Panc1 (cell line): ENCODE data around the gene CCDC8. TPM values are rescaled to one million over a fixed set of nuclear protein-coding genes. Genes with fewer than 3 reads are reported as not detected.

ENCODE experiments used
- ATAC-seq: fragments of 200-7000 bp; cut with Tn5 transposase; 2 replicates; pipeline ENCODE4 v1.9.1; 2020; ENCODE audit warnings: mild to moderate bottlenecking, moderate library complexity
- BruUV-seq: library from RNA; stranded (reverse); fragments of 400-500 nt; replicated peaks from 2 replicates; lab custom pipeline; 2021; lab: Mats Ljungman, UMichigan
- CTCF ChIA-PET: fragments of 300-600 bp; sonication (Branson Sonifier 250); formaldehyde crosslinking; loops from one replicate; lab custom pipeline; 2022; ENCODE audit warnings: antibody characterized with exemption; lab: Charles Lee
- POLR2A ChIA-PET: fragments of 300-600 bp; sonication (Branson Sonifier 250); formaldehyde crosslinking; loops from one replicate; lab custom pipeline; 2022; ENCODE audit warnings: antibody characterized with exemption; lab: Charles Lee
- DNase-seq: peaks from one replicate; pipeline ENCODE4 v3.0.0-alpha.2; 2010; ENCODE audit warnings: low read depth, low spot score
- H3K27ac ChIP-seq: 2 replicates; pipeline ENCODE4 v1.5.1; 2011; ENCODE audit warnings: mild to moderate bottlenecking, low read length, inconsistent platforms
- H3K27me3 ChIP-seq: fragments of 200-500 bp; sonication (Bioruptor generic); 2 replicates; pipeline ENCODE4 v1.6.0; 2014; ENCODE audit warnings: low read length, inconsistent platforms; ENCODE audit not compliant: control insufficient read depth, insufficient read depth
- H3K36me3 ChIP-seq: fragments of 200-500 bp; sonication (Bioruptor generic); 2 replicates; pipeline ENCODE4 v1.5.1; 2014; ENCODE audit warnings: inconsistent platforms, mild to moderate bottlenecking, low read length, moderate library complexity; ENCODE audit not compliant: control insufficient read depth, insufficient read depth
- H3K4me1 ChIP-seq: 2 replicates; pipeline ENCODE4 v1.5.1; 2011; ENCODE audit warnings: inconsistent platforms, mild to moderate bottlenecking, low read length, moderate library complexity; ENCODE audit not compliant: control insufficient read depth, insufficient read depth
- H3K4me3 ChIP-seq, 2 experiments: 2 replicates each; pipeline ENCODE4 v1.5.1; 2011 to 2012; ENCODE audit warnings: low read depth in 2 of 2, low read length in 2 of 2, mild to moderate bottlenecking in 2 of 2, inconsistent platforms in 1 of 2, moderate library complexity in 1 of 2
- H3K9me3 ChIP-seq: fragments of 200-500 bp; sonication (Bioruptor generic); 2 replicates; pipeline ENCODE4 v1.5.1; 2014; ENCODE audit warnings: low read depth, mild to moderate bottlenecking, inconsistent platforms, low read length, moderate library complexity; ENCODE audit not compliant: control insufficient read depth, insufficient read depth
- POLR2AphosphoS5 ChIP-seq: IDR thresholded peaks from 2 replicates; pipeline ENCODE4 v1.6.1; 2012; ENCODE audit warnings: mild to moderate bottlenecking, low read depth, low read length, moderate library complexity
- SIN3A ChIP-seq: IDR thresholded peaks from 2 replicates; pipeline ENCODE4 v1.6.1; 2012; ENCODE audit warnings: low read depth, mild to moderate bottlenecking, low read length, moderate library complexity, borderline replicate concordance; ENCODE audit not compliant: insufficient read depth
- TCF7L2 ChIP-seq: IDR thresholded peaks from 2 replicates; pipeline ENCODE4 v1.6.1; 2011; ENCODE audit warnings: mild to moderate bottlenecking, low read depth, low read length, inconsistent platforms
- in situ Hi-C: cut with HindIII; loops from 2 replicates; pipeline ENCODE4 v1.10.0; 2016; ENCODE audit warnings: low sequenced_read_pairs, low pct_unique_long_range_greater_than_20kb
- intact Hi-C: fragments of 100-400 bp; cut with micrococcal nuclease; formaldehyde crosslinking; loops from one replicate; pipeline ENCODE4 v1.10.0; 2022; ENCODE audit not compliant: unreplicated experiment
- total RNA-seq: library from RNA; stranded (reverse); gene quantifications from one replicate; pipeline ENCODE4 v1.2.1, GENCODE V29; 2021; ENCODE audit not compliant: unreplicated experiment
- TF ChIP-seq, protein P1 (sequence below): fragments of 450-650 bp; IDR thresholded peaks from 2 replicates; pipeline ENCODE4 v1.5.1; 2017; ENCODE audit warnings: mild to moderate bottlenecking
- TF ChIP-seq, protein P2 (sequence below), 2 experiments: IDR thresholded peaks; 2 replicates each; pipeline ENCODE4 v1.6.1; 2011 to 2012; ENCODE audit warnings: low read depth in 2 of 2, control low read depth in 1 of 2, low read length in 1 of 2, mild to moderate bottlenecking in 1 of 2, moderate library complexity in 1 of 2; ENCODE audit not compliant: insufficient read depth in 1 of 2

Gene CCDC8
- total RNA-seq, 1 experiment from 2014 or later, result 5.4 TPM

DNA sequence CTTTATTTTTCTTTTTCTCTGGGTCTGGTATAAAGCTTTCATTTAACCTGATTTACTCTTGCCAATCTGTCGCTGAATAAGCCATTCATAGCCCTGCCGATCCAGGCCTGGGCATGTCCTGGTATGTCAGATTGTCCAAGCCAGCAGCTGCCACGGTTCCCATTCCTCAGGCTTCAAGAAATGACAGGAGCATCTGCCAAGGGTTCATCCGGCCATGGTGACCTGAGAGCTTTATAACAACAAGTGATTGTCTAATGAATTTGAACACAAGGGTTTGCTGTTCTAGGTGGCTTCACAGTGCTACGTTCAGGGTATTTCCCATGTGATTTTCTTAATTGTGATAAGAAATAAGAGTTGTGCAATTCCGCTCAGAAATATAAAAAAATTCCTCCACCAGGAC is 38.0 kb upstream of the CCDC8 start:
- in situ Hi-C loops, result no loop called here
- H3K4me1 ChIP-seq, result no peaks in the 10 kb centered on the region
- ATAC-seq (no peak), DNase-seq (no peak)
- no peak for TF ChIP-seq SIN3A
- TF ChIP-seq TCF7L2, result no peak
- TF ChIP-seq, protein P1, sequence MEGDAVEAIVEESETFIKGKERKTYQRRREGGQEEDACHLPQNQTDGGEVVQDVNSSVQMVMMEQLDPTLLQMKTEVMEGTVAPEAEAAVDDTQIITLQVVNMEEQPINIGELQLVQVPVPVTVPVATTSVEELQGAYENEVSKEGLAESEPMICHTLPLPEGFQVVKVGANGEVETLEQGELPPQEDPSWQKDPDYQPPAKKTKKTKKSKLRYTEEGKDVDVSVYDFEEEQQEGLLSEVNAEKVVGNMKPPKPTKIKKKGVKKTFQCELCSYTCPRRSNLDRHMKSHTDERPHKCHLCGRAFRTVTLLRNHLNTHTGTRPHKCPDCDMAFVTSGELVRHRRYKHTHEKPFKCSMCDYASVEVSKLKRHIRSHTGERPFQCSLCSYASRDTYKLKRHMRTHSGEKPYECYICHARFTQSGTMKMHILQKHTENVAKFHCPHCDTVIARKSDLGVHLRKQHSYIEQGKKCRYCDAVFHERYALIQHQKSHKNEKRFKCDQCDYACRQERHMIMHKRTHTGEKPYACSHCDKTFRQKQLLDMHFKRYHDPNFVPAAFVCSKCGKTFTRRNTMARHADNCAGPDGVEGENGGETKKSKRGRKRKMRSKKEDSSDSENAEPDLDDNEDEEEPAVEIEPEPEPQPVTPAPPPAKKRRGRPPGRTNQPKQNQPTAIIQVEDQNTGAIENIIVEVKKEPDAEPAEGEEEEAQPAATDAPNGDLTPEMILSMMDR, result no peak
- TF ChIP-seq, protein P2, sequence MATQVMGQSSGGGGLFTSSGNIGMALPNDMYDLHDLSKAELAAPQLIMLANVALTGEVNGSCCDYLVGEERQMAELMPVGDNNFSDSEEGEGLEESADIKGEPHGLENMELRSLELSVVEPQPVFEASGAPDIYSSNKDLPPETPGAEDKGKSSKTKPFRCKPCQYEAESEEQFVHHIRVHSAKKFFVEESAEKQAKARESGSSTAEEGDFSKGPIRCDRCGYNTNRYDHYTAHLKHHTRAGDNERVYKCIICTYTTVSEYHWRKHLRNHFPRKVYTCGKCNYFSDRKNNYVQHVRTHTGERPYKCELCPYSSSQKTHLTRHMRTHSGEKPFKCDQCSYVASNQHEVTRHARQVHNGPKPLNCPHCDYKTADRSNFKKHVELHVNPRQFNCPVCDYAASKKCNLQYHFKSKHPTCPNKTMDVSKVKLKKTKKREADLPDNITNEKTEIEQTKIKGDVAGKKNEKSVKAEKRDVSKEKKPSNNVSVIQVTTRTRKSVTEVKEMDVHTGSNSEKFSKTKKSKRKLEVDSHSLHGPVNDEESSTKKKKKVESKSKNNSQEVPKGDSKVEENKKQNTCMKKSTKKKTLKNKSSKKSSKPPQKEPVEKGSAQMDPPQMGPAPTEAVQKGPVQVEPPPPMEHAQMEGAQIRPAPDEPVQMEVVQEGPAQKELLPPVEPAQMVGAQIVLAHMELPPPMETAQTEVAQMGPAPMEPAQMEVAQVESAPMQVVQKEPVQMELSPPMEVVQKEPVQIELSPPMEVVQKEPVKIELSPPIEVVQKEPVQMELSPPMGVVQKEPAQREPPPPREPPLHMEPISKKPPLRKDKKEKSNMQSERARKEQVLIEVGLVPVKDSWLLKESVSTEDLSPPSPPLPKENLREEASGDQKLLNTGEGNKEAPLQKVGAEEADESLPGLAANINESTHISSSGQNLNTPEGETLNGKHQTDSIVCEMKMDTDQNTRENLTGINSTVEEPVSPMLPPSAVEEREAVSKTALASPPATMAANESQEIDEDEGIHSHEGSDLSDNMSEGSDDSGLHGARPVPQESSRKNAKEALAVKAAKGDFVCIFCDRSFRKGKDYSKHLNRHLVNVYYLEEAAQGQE (IDR thresholded peaks at IDR 0.05; ENCODE audit: insufficient read depth in 1 of 2, low read depth in 2 of 2, low read length in 1 of 2), result no peak
- TF ChIP-seq POLR2AphosphoS5, result no peak
- H3K27ac ChIP-seq, result no peak overlapping the region
- intact Hi-C loops, result no loop called here
- no peak overlapping the region for H3K4me3 ChIP-seq
- no peaks in the 10 kb centered on the region for H3K27me3 ChIP-seq
- no peaks in the 10 kb centered on the region for H3K36me3 ChIP-seq
- no peaks in the 10 kb centered on the region for H3K9me3 ChIP-seq
- ChIA-PET CTCF (interaction anchor here (1.2 kb wide), 1 partner anchor 48 kb away, joined by 3 read pairs; no protein-coding TSS in a partner anchor), POLR2A (no interaction called here)
- BruUV-seq, result no TSS peak

DNA sequence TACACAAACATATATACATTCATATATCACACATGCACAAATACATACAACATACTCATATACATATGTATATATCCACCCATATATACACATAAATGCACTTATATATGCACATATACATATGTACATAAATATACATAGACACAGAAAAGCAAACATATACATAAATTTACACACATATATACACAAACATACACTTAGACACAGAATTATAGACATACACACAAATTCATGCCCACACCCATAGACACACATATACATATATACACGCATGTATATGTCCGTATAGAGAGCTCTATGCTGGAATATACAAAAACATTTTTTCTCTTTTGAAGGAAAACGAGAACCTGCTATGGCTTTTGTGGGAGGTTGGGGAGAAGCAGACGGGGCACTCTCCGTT is 37.4 kb upstream of the CCDC8 start:
- no peak for DNase-seq
- in situ Hi-C loops, result no loop called here
- intact Hi-C loops, result no loop called here
- Histone ChIP-seq H3K27ac (no peak overlapping the region), H3K27me3 (no peaks in the 10 kb centered on the region), H3K9me3 (no peaks in the 10 kb centered on the region), H3K4me3 (no peak overlapping the region), H3K4me1 (no peaks in the 10 kb centered on the region), H3K36me3 (no peaks in the 10 kb centered on the region)
- POLR2A ChIA-PET, result no interaction called here
- ATAC-seq, result no peak
- no TSS peak for BruUV-seq
- CTCF ChIA-PET, result interaction anchor here (1.2 kb wide), 1 partner anchor 47 kb away, joined by 3 read pairs; no protein-coding TSS in a partner anchor
- TF ChIP-seq TCF7L2 (no peak), POLR2AphosphoS5 (no peak), SIN3A (no peak)
- TF ChIP-seq, protein P2 (IDR thresholded peaks at IDR 0.05; ENCODE audit: insufficient read depth in 1 of 2, low read depth in 2 of 2, low read length in 1 of 2), result no peak
- TF ChIP-seq, protein P1, result no peak
